Measurements from ENCODE around the gene ZC3H8. TPM values are rescaled to one million over a fixed set of nuclear protein-coding genes. Genes with fewer than 3 reads are reported as not detected.

Gene ZC3H8
- total RNA-seq, 1 experiment from 2014 or later: 13.1 TPM

- Histone ChIP-seq H3K27me3 (ENCODE audit: low read length) (no peaks in the 10 kb centered on the region), H3K9ac (ENCODE audit: low read length) (no peak overlapping the region), H2AFZ (ENCODE audit: low read length) (no peak overlapping the region), H3K4me3 (ENCODE audit: low read length) (no peak overlapping the region), H3K9me2 (replicated peaks; ENCODE audit: low read length) (no peaks in the 10 kb centered on the region), H4K20me1 (ENCODE audit: low read length) (no peaks in the 10 kb centered on the region), H3K36me3 (ENCODE audit: low read depth, low read length) (peaks cover 17% of the 10 kb centered on the region), H3K9me3 (ENCODE audit: low read length) (no peaks in the 10 kb centered on the region), H3K4me1 (ENCODE audit: insufficient read depth, low read length) (no peaks in the 10 kb centered on the region), H3K4me2 (ENCODE audit: low read length) (no peak overlapping the region), H3F3A (ENCODE audit: low read length, unreplicated experiment) (no peaks in the 10 kb centered on the region), H3K27ac (ENCODE audit: low read length) (no peak overlapping the region), H3K79me2 (ENCODE audit: low read length) (no peaks in the 10 kb centered on the region)
- no peak for TF ChIP-seq CTCF (conservative IDR thresholded peaks at IDR 0.05; ENCODE audit: low read depth, low read length)
- TF ChIP-seq EZH2phosphoT487 (IDR thresholded peaks at IDR 0.05; ENCODE audit: borderline replicate concordance, low read length): no peak
- no peak for TF ChIP-seq EZH2 (IDR thresholded peaks at IDR 0.05; ENCODE audit: low read length, unreplicated experiment)
- BruUV-seq (replicated peaks): no TSS peak
- ChIA-PET POLR2A (ENCODE audit: unreplicated experiment) (no interaction called here), CTCF (no interaction called here)
- DNase-seq (no peak), ATAC-seq (no peak)
- intact Hi-C loops (cut with micrococcal nuclease): no loop called here
Observed at GRCh38 chr2:112244854-112245253, 10.0 kb downstream of the ZC3H8 start.

- Histone ChIP-seq H2AFZ (ENCODE audit: low read length) (no peak overlapping the region), H3K4me2 (ENCODE audit: low read length) (no peak overlapping the region), H3K9me2 (replicated peaks; ENCODE audit: low read length) (no peaks in the 10 kb centered on the region), H3F3A (ENCODE audit: low read length, unreplicated experiment) (no peaks in the 10 kb centered on the region), H3K27ac (ENCODE audit: low read length) (no peak overlapping the region), H3K4me1 (ENCODE audit: insufficient read depth, low read length) (no peaks in the 10 kb centered on the region), H3K9me3 (ENCODE audit: low read length) (no peaks in the 10 kb centered on the region), H3K4me3 (ENCODE audit: low read length) (no peak overlapping the region), H3K36me3 (ENCODE audit: low read depth, low read length) (peaks cover 19% of the 10 kb centered on the region), H4K20me1 (ENCODE audit: low read length) (no peaks in the 10 kb centered on the region), H3K27me3 (ENCODE audit: low read length) (no peaks in the 10 kb centered on the region), H3K79me2 (ENCODE audit: low read length) (no peaks in the 10 kb centered on the region), H3K9ac (ENCODE audit: low read length) (no peak overlapping the region)
- ChIA-PET CTCF (interaction anchor here (0.5 kb wide), 1 partner anchor 359 kb away, joined by 3 read pairs; no protein-coding TSS in a partner anchor), POLR2A (ENCODE audit: unreplicated experiment) (no interaction called here)
- DNase-seq (no peak), ATAC-seq (no peak)
- TF ChIP-seq EZH2phosphoT487 (IDR thresholded peaks at IDR 0.05; ENCODE audit: borderline replicate concordance, low read length) (no peak), CTCF (conservative IDR thresholded peaks at IDR 0.05; ENCODE audit: low read depth, low read length) (no peak), EZH2 (IDR thresholded peaks at IDR 0.05; ENCODE audit: low read length, unreplicated experiment) (no peak)
- intact Hi-C loops (cut with micrococcal nuclease): no loop called here
- no TSS peak for BruUV-seq (replicated peaks)
Observed at GRCh38 chr2:112243233-112243632, 11.6 kb downstream of the ZC3H8 start.

- Histone ChIP-seq H3K4me3 (ENCODE audit: low read length) (no peak overlapping the region), H4K20me1 (ENCODE audit: low read length) (no peaks in the 10 kb centered on the region), H3K27ac (ENCODE audit: low read length) (no peak overlapping the region), H3K9me3 (ENCODE audit: low read length) (no peaks in the 10 kb centered on the region), H3K36me3 (ENCODE audit: low read depth, low read length) (peaks cover 15% of the 10 kb centered on the region), H2AFZ (ENCODE audit: low read length) (no peak overlapping the region), H3K9ac (ENCODE audit: low read length) (no peak overlapping the region), H3K79me2 (ENCODE audit: low read length) (no peaks in the 10 kb centered on the region), H3K9me2 (replicated peaks; ENCODE audit: low read length) (no peaks in the 10 kb centered on the region), H3K4me1 (ENCODE audit: insufficient read depth, low read length) (no peaks in the 10 kb centered on the region), H3K4me2 (ENCODE audit: low read length) (no peak overlapping the region), H3F3A (ENCODE audit: low read length, unreplicated experiment) (no peaks in the 10 kb centered on the region), H3K27me3 (ENCODE audit: low read length) (no peaks in the 10 kb centered on the region)
- no peak for ATAC-seq
- DNase-seq: no peak
- TF ChIP-seq CTCF (conservative IDR thresholded peaks at IDR 0.05; ENCODE audit: low read depth, low read length) (no peak), EZH2phosphoT487 (IDR thresholded peaks at IDR 0.05; ENCODE audit: borderline replicate concordance, low read length) (no peak), EZH2 (IDR thresholded peaks at IDR 0.05; ENCODE audit: low read length, unreplicated experiment) (no peak)
- intact Hi-C loops (cut with micrococcal nuclease): no loop called here
- ChIA-PET POLR2A (ENCODE audit: unreplicated experiment) (no interaction called here), CTCF (interaction anchor here (0.5 kb wide), 1 partner anchor 358 kb away, joined by 3 read pairs; no protein-coding TSS in a partner anchor)
- BruUV-seq (replicated peaks): no TSS peak
Observed at GRCh38 chr2:112242384-112242783, 12.5 kb downstream of the ZC3H8 start.
